Testis (tissue), 3 donors: ENCODE measurements around the gene EIPR1. TPM values are rescaled to one million over a fixed set of nuclear protein-coding genes. Genes with fewer than 3 reads are reported as not detected.

ENCODE experiments used
- DNase-seq: peaks from one replicate; pipeline ENCODE4 v3.0.0-alpha.2; 2019
- H3K27ac ChIP-seq, 2 donors: fragments of 200-600 bp; sonication (generic); one replicate each; pipeline ENCODE4 v1.5.1; 2019
- H3K27me3 ChIP-seq: fragments of 200-600 bp; sonication (generic); one replicate; pipeline ENCODE4 v1.5.1; 2019
- H3K36me3 ChIP-seq: fragments of 200-600 bp; sonication (generic); one replicate; pipeline ENCODE4 v1.5.1; 2017; ENCODE audit warnings: low read depth; ENCODE audit errors: missing control alignments
- H3K4me1 ChIP-seq: fragments of 200-600 bp; sonication (generic); one replicate; pipeline ENCODE4 v1.5.1; 2019
- H3K4me3 ChIP-seq, 2 donors: fragments of 200-600 bp; sonication (generic); one replicate each; pipeline ENCODE4 v1.5.1; 2017 to 2019
- H3K9me3 ChIP-seq: fragments of 200-600 bp; sonication (generic); one replicate; pipeline ENCODE4 v1.5.1; 2017
- POLR2A ChIP-seq: fragments of 450-650 bp; IDR thresholded peaks from one replicate; pipeline ENCODE4 v1.6.1; 2017; ENCODE audit warnings: antibody characterized with exemption, mild to moderate bottlenecking, moderate library complexity
- WGBS, 2 donors: methylation state at CpG; one replicate each; pipeline ENCODE4 v1.1.5; 2018; 5-methylcytosine and 5-hydroxymethylcytosine counted together
- intact Hi-C: fragments of 100-400 bp; cut with DNase I; formaldehyde crosslinking; loops from one replicate; pipeline ENCODE4 v1.15.1; 2023; ENCODE audit warnings: low total_unique reads
- polyA plus RNA-seq: library from polyadenylated mRNA; stranded (reverse); fragments of 350-450 nt; fragmentation: Illumina TruSeq; extraction: RNeasy Lipid Tissue Mini Kit (QIAGEN cat#74804); gene quantifications from one replicate; pipeline ENCODE4 v1.2.3, GENCODE V29; 2014; ENCODE audit warnings: low read depth, low replicate concordance; ENCODE audit not compliant: insufficient read depth
- total RNA-seq, 2 donors: library from RNA; depleted of rRNA; stranded (reverse); fragments of >200 nt; gene quantifications; one replicate each; pipeline ENCODE4 v1.2.3, GENCODE V29; 2016
- TF ChIP-seq, protein P1 (sequence below), 3 experiments: fragments of 450-650 bp in 2 of 3; fragments of 200-600 bp in 1 of 3; sonication (generic) in 1 of 3; IDR thresholded peaks; one replicate each; pipeline ENCODE4 v1.5.1; 2016 to 2019; ENCODE audit warnings: antibody characterized with exemption in 3 of 3, mild to moderate bottlenecking in 2 of 3, moderate library complexity in 1 of 3

EIPR1 gene
- total and polyA plus RNA-seq, 3 donors from 2014 or later, result 31.5 to 40.2 (median 32.1) TPM

DNA sequence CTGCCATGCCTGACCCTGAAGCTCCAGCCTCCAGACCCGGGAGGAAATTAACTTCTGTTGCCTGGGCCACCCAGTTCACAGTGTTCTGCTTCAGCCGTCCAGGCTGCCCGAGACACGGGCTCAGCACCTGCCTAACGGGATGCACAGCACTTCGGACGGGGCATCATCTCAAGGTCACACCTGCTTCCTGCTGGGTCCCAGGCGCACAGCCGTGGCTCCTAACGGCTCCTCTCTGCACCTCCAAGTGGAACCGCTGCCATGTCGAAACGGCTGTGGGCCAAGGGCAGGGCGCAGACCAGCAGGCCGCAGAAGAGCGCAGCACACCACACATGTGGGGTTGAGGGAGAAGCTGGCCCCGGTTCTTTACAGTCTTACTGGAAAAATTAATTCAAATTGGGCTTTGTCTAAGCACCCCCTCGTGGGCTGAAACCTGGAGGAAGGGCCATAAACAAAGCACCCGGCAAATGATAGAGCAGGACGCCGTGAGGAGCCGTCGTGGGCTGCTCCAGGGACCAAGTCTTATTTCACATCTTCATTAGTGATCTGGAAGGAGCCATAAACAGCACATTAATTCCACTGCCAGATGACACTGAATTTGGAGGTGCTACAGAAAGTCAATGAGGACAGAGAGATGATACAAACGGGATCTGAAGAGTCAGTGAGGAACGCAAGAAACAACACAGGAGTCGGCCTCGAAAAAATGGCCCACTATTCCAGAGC lies 59.6 kb downstream of the EIPR1 start:
- Histone ChIP-seq H3K9me3 (no peaks in the 10 kb centered on the region), H3K36me3 (no peaks in the 10 kb centered on the region), H3K27me3 (no peaks in the 10 kb centered on the region), H3K4me1 (no peaks in the 10 kb centered on the region), H3K4me3 (no peak overlapping the region), H3K27ac (no peak overlapping the region)
- 92 to 94% methylated on average over 27 of the region's 27 CpGs for WGBS, 2 donors
- DNase-seq, result no peak
- TF ChIP-seq, protein P1, sequence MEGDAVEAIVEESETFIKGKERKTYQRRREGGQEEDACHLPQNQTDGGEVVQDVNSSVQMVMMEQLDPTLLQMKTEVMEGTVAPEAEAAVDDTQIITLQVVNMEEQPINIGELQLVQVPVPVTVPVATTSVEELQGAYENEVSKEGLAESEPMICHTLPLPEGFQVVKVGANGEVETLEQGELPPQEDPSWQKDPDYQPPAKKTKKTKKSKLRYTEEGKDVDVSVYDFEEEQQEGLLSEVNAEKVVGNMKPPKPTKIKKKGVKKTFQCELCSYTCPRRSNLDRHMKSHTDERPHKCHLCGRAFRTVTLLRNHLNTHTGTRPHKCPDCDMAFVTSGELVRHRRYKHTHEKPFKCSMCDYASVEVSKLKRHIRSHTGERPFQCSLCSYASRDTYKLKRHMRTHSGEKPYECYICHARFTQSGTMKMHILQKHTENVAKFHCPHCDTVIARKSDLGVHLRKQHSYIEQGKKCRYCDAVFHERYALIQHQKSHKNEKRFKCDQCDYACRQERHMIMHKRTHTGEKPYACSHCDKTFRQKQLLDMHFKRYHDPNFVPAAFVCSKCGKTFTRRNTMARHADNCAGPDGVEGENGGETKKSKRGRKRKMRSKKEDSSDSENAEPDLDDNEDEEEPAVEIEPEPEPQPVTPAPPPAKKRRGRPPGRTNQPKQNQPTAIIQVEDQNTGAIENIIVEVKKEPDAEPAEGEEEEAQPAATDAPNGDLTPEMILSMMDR (IDR thresholded peaks at IDR 0.05), result no peak
- TF ChIP-seq POLR2A, result no peak
- intact Hi-C loops, result no loop called here

DNA sequence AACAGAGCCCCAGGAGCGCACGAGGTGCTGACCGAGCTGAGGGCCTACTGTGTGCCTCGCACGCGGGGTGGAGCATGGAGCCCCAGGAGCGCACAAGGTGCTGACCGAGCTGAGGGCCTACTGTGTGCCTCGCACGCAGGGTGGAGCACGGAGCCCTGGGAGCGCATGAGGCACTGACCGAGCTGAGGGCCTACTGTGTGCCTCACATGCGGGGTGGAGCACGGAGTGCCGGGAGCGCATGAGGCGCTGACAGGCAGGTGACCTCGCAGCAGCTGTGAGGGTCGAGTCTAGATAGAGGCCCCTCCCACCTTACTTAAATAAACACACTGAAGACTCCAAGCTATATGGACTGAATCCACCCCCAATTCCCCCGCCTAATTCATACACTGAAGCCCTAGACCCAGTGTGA lies 60.3 kb downstream of the EIPR1 start:
- WGBS, 2 donors, result 92 to 94% methylated on average over 13 to 21 of the region's 21 CpGs
- no peak for DNase-seq
- Histone ChIP-seq H3K9me3 (no peaks in the 10 kb centered on the region), H3K4me1 (no peaks in the 10 kb centered on the region), H3K4me3 (no peak overlapping the region), H3K27ac (no peak overlapping the region), H3K36me3 (no peaks in the 10 kb centered on the region), H3K27me3 (no peaks in the 10 kb centered on the region)
- intact Hi-C loops, result no loop called here
- TF ChIP-seq, protein P1 (IDR thresholded peaks at IDR 0.05), result no peak
- TF ChIP-seq POLR2A, result no peak

DNA sequence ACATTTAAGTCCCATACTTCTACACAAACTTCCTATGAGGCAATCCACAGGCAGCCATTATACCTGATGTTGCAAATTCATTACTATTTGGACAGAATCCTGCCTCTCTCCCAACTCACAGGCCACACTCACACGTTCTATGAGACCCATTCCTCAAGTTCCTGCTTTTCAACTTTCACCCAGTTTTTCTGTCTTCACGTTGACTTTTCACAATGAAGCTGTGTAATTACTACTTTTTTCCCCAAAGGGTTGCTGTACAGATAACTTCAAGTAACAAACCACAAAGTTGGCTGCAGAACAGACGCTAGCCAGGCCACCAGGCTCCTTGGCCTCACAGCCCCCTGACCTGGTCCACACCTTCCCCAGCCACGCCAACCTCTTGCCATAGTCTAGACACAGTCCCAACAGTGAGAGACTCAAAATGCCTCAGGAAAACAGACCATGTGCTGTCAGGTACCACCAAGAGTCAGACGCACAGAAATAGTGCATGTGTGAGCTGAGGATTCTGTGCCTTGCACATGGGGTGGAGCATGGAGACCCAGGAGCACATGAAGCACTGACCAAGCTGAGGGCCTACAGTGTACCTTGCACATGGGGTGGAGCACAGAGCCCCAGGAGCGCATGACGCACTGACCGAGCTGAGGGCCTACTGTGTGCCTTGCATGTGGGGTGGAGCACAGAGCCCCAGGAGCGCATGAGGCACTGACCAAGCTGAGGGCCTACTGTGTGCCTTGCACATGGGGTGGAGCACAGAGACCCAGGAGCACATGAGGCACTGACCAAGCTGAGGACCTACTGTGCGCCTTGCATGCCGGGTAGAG lies 61.0 kb downstream of the EIPR1 start:
- intact Hi-C loops, result no loop called here

DNA sequence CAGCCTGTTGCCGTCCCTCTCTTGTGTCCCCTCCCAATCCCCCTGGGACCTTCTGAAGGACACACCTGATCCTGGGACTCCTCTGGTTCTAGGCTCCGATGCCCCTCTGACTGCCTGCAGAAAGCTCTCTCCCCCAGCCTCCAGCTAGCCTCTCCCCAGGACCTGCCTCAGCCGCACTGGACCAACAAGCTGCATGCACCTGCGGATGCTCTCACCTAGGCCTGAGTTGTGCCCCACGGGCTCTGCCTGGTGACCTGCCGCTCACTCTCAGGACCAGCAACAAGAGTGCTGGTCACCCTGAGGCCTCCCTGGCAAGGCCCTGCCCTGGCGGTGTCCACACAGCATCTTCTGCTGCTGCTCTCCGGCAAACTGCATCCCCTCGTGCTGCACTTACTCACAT lies 63.0 kb downstream of the EIPR1 start:
- no peaks in the 10 kb centered on the region for H3K9me3 ChIP-seq
- H3K27me3 ChIP-seq, result no peaks in the 10 kb centered on the region
- H3K4me3 ChIP-seq, result no peak overlapping the region
- intact Hi-C loops, result no loop called here
- no peak for TF ChIP-seq POLR2A
- TF ChIP-seq, protein P1 (IDR thresholded peaks at IDR 0.05), result no peak
- no peak for DNase-seq
- no peak overlapping the region for H3K27ac ChIP-seq
- no peaks in the 10 kb centered on the region for H3K36me3 ChIP-seq
- WGBS, 2 donors, result 95 to 96% methylated on average over 8 to 9 of the region's 9 CpGs
- peaks cover 2% of the 10 kb centered on the region for H3K4me1 ChIP-seq

More for the DNA sequence above, 61.0 kb downstream of the EIPR1 start:
- no peak for DNase-seq
- no peak overlapping the region for H3K4me3 ChIP-seq
- H3K27ac ChIP-seq, result no peak overlapping the region
- TF ChIP-seq, protein P1 (IDR thresholded peaks at IDR 0.05), result no peak
- TF ChIP-seq POLR2A, result no peak
- no peaks in the 10 kb centered on the region for H3K4me1 ChIP-seq
- no peaks in the 10 kb centered on the region for H3K27me3 ChIP-seq
- H3K9me3 ChIP-seq, result no peaks in the 10 kb centered on the region
- WGBS, 2 donors, result 89 to 90% methylated on average over 4 to 11 of the region's 11 CpGs
- no peaks in the 10 kb centered on the region for H3K36me3 ChIP-seq
